Endothelial cell of umbilical vein (primary cell): ENCODE measurements around the gene APBA2.

Experiments
- CTCF ChIP-seq, 2 donors: IDR thresholded peaks; 1 replicate in 1 of 2; 2 replicates in 1 of 2; pipeline ENCODE4 v1.5.1; 2011; ENCODE audit warnings: low read length in 2 of 2, mild to moderate bottlenecking in 2 of 2, moderate library complexity in 2 of 2, control low read depth in 1 of 2, inconsistent platforms in 1 of 2, low read depth in 1 of 2; ENCODE audit not compliant: insufficient read depth in 1 of 2; ENCODE audit errors: extremely low read depth in 1 of 2
- EZH2 ChIP-seq: IDR thresholded peaks from 2 replicates; pipeline ENCODE4 v1.6.1; 2012; ENCODE audit warnings: borderline replicate concordance, low read depth, mild to moderate bottlenecking, moderate library complexity, low read length, inconsistent platforms; ENCODE audit not compliant: severe bottlenecking
- GATA2 ChIP-seq: IDR thresholded peaks from 2 replicates; pipeline ENCODE4 v1.7.0; 2011; ENCODE audit warnings: low read depth, mild to moderate bottlenecking, moderate library complexity, mixed read lengths, low read length; ENCODE audit not compliant: insufficient read length, insufficient read depth
- JUN ChIP-seq: IDR thresholded peaks from 2 replicates; pipeline ENCODE4 v1.6.1; 2011; ENCODE audit warnings: borderline replicate concordance, low read depth; ENCODE audit not compliant: insufficient read length, insufficient read depth
- MAX ChIP-seq: IDR thresholded peaks from 2 replicates; pipeline ENCODE4 v1.6.1; 2011; ENCODE audit not compliant: insufficient read depth, insufficient read length
- POLR2A ChIP-seq: IDR thresholded peaks from 2 replicates; pipeline ENCODE4 v1.6.1; 2012; ENCODE audit warnings: low read depth, mild to moderate bottlenecking, control low read depth, low read length
- POLR2AphosphoS5 ChIP-seq: IDR thresholded peaks from 2 replicates; pipeline ENCODE4 v1.6.1; 2012; ENCODE audit warnings: low read depth, mild to moderate bottlenecking, control low read depth, low read length, moderate library complexity; ENCODE audit not compliant: insufficient read depth

- TF ChIP-seq POLR2AphosphoS5 (no peak), CTCF (IDR thresholded peaks at IDR 0.05; ENCODE audit: extremely low read depth in 1 of 2, insufficient read depth in 1 of 2, low read depth in 1 of 2, low read length in 2 of 2) (peak in 1 of 2 donors; percentile 18), EZH2 (no peak), POLR2A (no peak), MAX (no peak), GATA2 (no peak), JUN (no peak)
These were observed 49.5 kb downstream of the APBA2 start for GRCh38 chr15:28935316-28935715.
